Stomach (tissue), 4 donors: ENCODE measurements around the gene DNAH3.

Experiments used
- POLR2A ChIP-seq, 4 donors: fragments of 450-650 bp; IDR thresholded peaks; one replicate each; pipeline ENCODE4 v1.6.1; 2016; ENCODE audit warnings: antibody characterized with exemption in 4 of 4, control low read depth in 2 of 4, mild to moderate bottlenecking in 1 of 4, moderate library complexity in 1 of 4
- TF ChIP-seq, protein P1 (sequence below), 7 experiments: fragments of 450-650 bp in 4 of 7; fragments of 200-600 bp in 3 of 7; sonication (generic) in 3 of 7; IDR thresholded peaks; one replicate each; pipeline ENCODE4 v1.5.1; 2016 to 2019; ENCODE audit warnings: antibody characterized with exemption in 7 of 7, control low read depth in 2 of 7, mild to moderate bottlenecking in 1 of 7

- no peak for TF ChIP-seq POLR2A (IDR thresholded peaks at IDR 0.05)
- TF ChIP-seq, protein P1, sequence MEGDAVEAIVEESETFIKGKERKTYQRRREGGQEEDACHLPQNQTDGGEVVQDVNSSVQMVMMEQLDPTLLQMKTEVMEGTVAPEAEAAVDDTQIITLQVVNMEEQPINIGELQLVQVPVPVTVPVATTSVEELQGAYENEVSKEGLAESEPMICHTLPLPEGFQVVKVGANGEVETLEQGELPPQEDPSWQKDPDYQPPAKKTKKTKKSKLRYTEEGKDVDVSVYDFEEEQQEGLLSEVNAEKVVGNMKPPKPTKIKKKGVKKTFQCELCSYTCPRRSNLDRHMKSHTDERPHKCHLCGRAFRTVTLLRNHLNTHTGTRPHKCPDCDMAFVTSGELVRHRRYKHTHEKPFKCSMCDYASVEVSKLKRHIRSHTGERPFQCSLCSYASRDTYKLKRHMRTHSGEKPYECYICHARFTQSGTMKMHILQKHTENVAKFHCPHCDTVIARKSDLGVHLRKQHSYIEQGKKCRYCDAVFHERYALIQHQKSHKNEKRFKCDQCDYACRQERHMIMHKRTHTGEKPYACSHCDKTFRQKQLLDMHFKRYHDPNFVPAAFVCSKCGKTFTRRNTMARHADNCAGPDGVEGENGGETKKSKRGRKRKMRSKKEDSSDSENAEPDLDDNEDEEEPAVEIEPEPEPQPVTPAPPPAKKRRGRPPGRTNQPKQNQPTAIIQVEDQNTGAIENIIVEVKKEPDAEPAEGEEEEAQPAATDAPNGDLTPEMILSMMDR (IDR thresholded peaks at IDR 0.05): no peak
These were observed 8.8 kb upstream of the DNAH3 start for GRCh38 chr16:21159281-21159951.
